Cardiac fibroblast (primary cell): ENCODE data around the gene DDX39B.
"Not testable (repeated sequence)": the region's sequence is repeated elsewhere in the genome, so short reads cannot be mapped to it uniquely, and the experiment has no call there.

Source experiments
- DNase-seq, 2 donors: peaks; one replicate each; pipeline versions ENCODE4 v3.0.0 to v3.0.0-alpha.2; 2010; ENCODE audit warnings: low read depth in 2 of 2
- H3K4me3 ChIP-seq, 2 donors: replicated peaks in 1 of 2; 1 replicate in 1 of 2; 2 replicates in 1 of 2; pipeline ENCODE4 v1.5.1; 2011; ENCODE audit warnings: low read depth in 2 of 2, low read length in 2 of 2, mild to moderate bottlenecking in 2 of 2, moderate library complexity in 1 of 2
- TF ChIP-seq, protein P1 (sequence below): IDR thresholded peaks from one replicate; pipeline ENCODE4 v1.5.1; 2011; ENCODE audit warnings: low read depth, mild to moderate bottlenecking, low read length, inconsistent platforms

DDX39B gene

GRCh38 chr6:31489086-31489485 is 52.7 kb downstream of the DDX39B start:
- H3K4me3 ChIP-seq, result no peak overlapping the region
- no peak for DNase-seq
- TF ChIP-seq, protein P1, sequence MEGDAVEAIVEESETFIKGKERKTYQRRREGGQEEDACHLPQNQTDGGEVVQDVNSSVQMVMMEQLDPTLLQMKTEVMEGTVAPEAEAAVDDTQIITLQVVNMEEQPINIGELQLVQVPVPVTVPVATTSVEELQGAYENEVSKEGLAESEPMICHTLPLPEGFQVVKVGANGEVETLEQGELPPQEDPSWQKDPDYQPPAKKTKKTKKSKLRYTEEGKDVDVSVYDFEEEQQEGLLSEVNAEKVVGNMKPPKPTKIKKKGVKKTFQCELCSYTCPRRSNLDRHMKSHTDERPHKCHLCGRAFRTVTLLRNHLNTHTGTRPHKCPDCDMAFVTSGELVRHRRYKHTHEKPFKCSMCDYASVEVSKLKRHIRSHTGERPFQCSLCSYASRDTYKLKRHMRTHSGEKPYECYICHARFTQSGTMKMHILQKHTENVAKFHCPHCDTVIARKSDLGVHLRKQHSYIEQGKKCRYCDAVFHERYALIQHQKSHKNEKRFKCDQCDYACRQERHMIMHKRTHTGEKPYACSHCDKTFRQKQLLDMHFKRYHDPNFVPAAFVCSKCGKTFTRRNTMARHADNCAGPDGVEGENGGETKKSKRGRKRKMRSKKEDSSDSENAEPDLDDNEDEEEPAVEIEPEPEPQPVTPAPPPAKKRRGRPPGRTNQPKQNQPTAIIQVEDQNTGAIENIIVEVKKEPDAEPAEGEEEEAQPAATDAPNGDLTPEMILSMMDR, result no peak

DNA sequence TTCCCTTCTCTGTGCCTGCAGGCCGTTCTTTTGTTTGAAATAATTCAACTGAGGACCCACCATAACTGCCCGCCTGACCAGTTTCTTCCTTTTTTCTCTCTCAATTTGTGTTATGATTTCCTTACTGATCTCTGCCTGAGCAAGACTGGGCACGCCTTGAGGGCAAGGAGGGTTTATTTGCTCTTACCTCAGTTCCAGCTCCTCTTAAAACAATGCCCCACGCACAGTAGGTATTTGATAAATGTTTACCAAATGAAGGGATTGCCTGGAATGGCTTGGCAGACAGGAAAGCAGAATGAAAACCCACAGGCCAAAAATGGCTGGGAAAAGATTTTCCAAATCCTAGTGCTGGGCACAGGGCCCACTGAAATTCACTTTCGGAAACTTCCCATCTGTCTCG is 54.1 kb downstream of the DDX39B start:
- H3K4me3 ChIP-seq, DNase-seq: not testable (repeated sequence)

GRCh38 chr6:31486065-31486837 is 55.6 kb downstream of the DDX39B start:
- not testable (repeated sequence) for H3K4me3 ChIP-seq, DNase-seq

DNA sequence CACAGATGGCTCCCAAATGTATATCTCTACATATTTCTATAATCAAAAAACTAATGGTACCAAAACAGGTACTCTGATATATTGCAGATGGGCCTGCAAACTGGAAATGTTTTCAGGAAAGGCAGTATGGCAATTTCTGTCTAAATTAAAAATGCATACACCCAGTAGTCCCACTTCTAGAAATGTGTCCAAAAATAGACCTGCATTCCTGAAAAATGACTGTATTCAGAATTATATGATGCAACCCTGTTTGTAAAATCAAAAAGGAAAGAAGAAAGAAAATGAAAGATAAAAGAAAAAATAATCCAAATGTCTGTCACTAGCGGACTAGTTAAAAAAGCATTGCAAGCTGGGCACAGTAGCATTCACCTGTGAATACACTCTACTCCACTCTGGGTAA is 56.7 kb downstream of the DDX39B start:
- no peak for DNase-seq
- no peak overlapping the region for H3K4me3 ChIP-seq
- TF ChIP-seq, protein P1, result no peak

- H3K4me3 ChIP-seq, result no peak overlapping the region
- TF ChIP-seq, protein P1, result no peak
- no peak for DNase-seq
Measured at GRCh38 chr6:31483392-31483791, 58.4 kb downstream of the DDX39B start.

DNA sequence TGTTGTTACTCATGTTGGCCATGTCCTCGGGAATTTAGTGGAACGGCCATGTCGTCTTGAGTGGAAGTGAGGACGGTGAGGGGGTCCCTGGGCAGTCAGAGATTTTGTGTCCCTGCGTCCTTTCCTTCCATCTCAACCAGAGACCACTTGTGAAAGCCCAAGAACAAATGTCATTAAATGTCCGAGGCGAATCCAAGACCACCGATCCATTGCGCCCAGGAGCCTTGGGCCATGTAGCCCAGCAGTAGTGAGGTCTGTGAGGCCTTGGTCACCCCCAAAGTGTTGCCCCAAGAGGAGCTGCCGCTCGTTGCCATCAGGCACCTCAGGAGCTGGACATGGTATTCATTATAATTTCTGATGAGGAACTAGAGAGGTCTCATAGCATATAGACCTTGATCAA is 61.2 kb downstream of the DDX39B start:
- H3K4me3 ChIP-seq, result no peak overlapping the region
- no peak for DNase-seq
- TF ChIP-seq, protein P1, result no peak
